Mesendoderm (in vitro differentiated cells): ENCODE measurements around the gene BTBD10.

Source experiments
- DNase-seq: peaks from one replicate; pipeline ENCODE4 v3.0.0; 2013
- H2AK5ac ChIP-seq: 2 replicates; pipeline ENCODE4 v1.6.1; 2013; ENCODE audit warnings: low read length, inconsistent platforms
- H2BK120ac ChIP-seq: 2 replicates; pipeline ENCODE4 v1.6.1; 2013; ENCODE audit warnings: low read depth, mild to moderate bottlenecking, low read length, moderate library complexity, mixed read lengths
- H2BK15ac ChIP-seq: replicated peaks from 2 replicates; pipeline ENCODE4 v1.6.1; 2013; ENCODE audit warnings: low read depth, mild to moderate bottlenecking, moderate library complexity
- H2BK5ac ChIP-seq: 2 replicates; pipeline ENCODE4 v1.6.1; 2013; ENCODE audit warnings: low read length, inconsistent platforms
- H3K18ac ChIP-seq: 2 replicates; pipeline ENCODE4 v1.6.1; 2013; ENCODE audit warnings: mild to moderate bottlenecking, low read length, mixed read lengths
- H3K23ac ChIP-seq: one replicate; pipeline ENCODE4 v1.6.1; 2013; ENCODE audit warnings: low read length
- H3K27ac ChIP-seq: 2 replicates; pipeline ENCODE4 v1.5.1; 2013; ENCODE audit warnings: low read depth, mild to moderate bottlenecking, inconsistent platforms, low read length, moderate library complexity
- H3K27me3 ChIP-seq: 2 replicates; pipeline ENCODE4 v1.6.1; 2013; ENCODE audit warnings: low read length, control low read depth, mild to moderate bottlenecking, inconsistent platforms; ENCODE audit not compliant: insufficient read depth, poor library complexity
- H3K36me3 ChIP-seq: 2 replicates; pipeline ENCODE4 v1.6.1; 2013; ENCODE audit warnings: low read length, inconsistent platforms; ENCODE audit not compliant: control insufficient read depth, insufficient read depth
- H3K4ac ChIP-seq: one replicate; pipeline ENCODE4 v1.6.1; 2013; ENCODE audit warnings: low read depth, mild to moderate bottlenecking, low read length, moderate library complexity
- H3K4me1 ChIP-seq: 2 replicates; pipeline ENCODE4 v1.6.1; 2013; ENCODE audit warnings: low read depth, low read length, inconsistent platforms; ENCODE audit not compliant: control insufficient read depth
- H3K4me2 ChIP-seq: 2 replicates; pipeline ENCODE4 v1.6.1; 2013; ENCODE audit warnings: low read length
- H3K4me3 ChIP-seq: 2 replicates; pipeline ENCODE4 v1.5.1; 2013; ENCODE audit warnings: mild to moderate bottlenecking, low read length
- H3K56ac ChIP-seq: one replicate; pipeline ENCODE4 v1.6.1; 2013; ENCODE audit warnings: low read length
- H3K79me1 ChIP-seq: 2 replicates; pipeline ENCODE4 v1.6.1; 2013; ENCODE audit warnings: low read length, inconsistent platforms
- H3K79me2 ChIP-seq: 2 replicates; pipeline ENCODE4 v1.6.1; 2013; ENCODE audit warnings: mild to moderate bottlenecking, low read length; ENCODE audit not compliant: control insufficient read depth, insufficient read depth
- H3K9ac ChIP-seq: 2 replicates; pipeline ENCODE4 v1.6.1; 2013; ENCODE audit warnings: low read length, inconsistent platforms
- H4K5ac ChIP-seq: one replicate; pipeline ENCODE4 v1.6.1; 2013; ENCODE audit warnings: low read length
- H4K8ac ChIP-seq: one replicate; pipeline ENCODE4 v1.6.1; 2013; ENCODE audit warnings: low read depth, mild to moderate bottlenecking, control low read depth, low read length, moderate library complexity
- WGBS: extraction: QIAGEN DNeasy Blood & Tissue Kit; methylation state at CpG from one replicate; pipeline ENCODE4 v1.1.7; 2013; ENCODE audit warnings: low lambda C conversion rate, missing lambda C conversion rate; ENCODE audit not compliant: insufficient coverage; ENCODE audit errors: extremely low coverage; 5-methylcytosine and 5-hydroxymethylcytosine counted together

Gene BTBD10

DNA sequence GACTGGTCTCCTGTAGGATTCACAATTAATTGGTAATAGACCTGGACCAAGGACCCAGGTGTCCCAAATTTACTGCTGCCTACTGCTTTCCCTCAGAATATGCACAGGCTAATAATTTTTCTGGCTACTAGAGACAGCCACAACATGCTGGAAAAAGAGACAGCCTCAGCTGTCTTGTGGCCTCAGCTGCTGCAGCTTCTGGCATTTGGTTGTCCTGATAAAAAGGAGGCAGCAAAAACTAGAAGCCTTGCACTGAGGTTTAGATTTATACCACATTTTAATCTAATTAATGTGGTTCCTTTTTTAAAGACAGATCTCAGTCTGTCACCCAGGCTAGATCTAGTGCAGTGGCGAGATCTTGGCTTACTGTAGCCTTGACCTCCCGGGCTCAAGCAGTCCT, 89.8 kb downstream of the BTBD10 start:
- H3K4me2 ChIP-seq, result no peak overlapping the region
- H3K4me3 ChIP-seq, result no peak overlapping the region
- H3K79me2 ChIP-seq, result no peaks in the 10 kb centered on the region
- H3K56ac ChIP-seq, result no peak overlapping the region
- no peaks in the 10 kb centered on the region for H3K79me1 ChIP-seq
- no peak overlapping the region for H2BK5ac ChIP-seq
- H2BK15ac ChIP-seq, result no peak overlapping the region
- H2BK120ac ChIP-seq, result no peak overlapping the region
- H3K9ac ChIP-seq, result no peak overlapping the region
- H4K8ac ChIP-seq, result no peak overlapping the region
- no peaks in the 10 kb centered on the region for H3K4me1 ChIP-seq
- H3K27me3 ChIP-seq, result no peaks in the 10 kb centered on the region
- H3K27ac ChIP-seq, result no peak overlapping the region
- no peak overlapping the region for H3K18ac ChIP-seq
- H3K4ac ChIP-seq, result no peak overlapping the region
- WGBS, result no CpG with 5 or more reads among the region's 2 CpGs
- H3K36me3 ChIP-seq, result no peaks in the 10 kb centered on the region
- H4K5ac ChIP-seq, result no peak overlapping the region
- H3K23ac ChIP-seq, result no peak overlapping the region
- no peak overlapping the region for H2AK5ac ChIP-seq
- DNase-seq, result no peak

DNA sequence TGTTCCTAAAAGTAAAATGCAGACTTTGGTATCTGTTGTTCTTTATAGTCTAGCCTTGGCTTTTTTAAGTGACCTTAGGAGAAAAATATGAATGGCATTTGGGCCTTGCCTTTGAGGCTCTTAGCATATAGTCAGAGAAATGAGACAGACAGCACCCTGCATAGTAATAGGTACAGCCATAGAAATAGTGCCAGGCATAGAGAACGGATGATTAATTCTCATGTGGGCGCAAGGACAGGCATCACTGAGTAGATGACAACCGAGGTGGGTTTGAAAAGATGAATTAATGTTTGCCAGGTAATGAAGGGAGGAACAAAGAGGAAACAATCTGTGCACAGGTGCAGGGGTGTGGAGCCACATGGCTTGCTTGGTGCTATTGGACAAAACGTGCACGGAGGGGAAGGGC, 95.0 kb downstream of the BTBD10 start:
- Histone ChIP-seq H3K4me1 (no peaks in the 10 kb centered on the region), H2AK5ac (no peak overlapping the region), H3K27ac (no peak overlapping the region), H3K9ac (no peak overlapping the region), H4K8ac (no peak overlapping the region), H3K79me2 (no peaks in the 10 kb centered on the region), H2BK120ac (no peak overlapping the region), H3K79me1 (no peaks in the 10 kb centered on the region), H2BK15ac (no peak overlapping the region), H3K18ac (no peak overlapping the region), H4K5ac (no peak overlapping the region), H3K23ac (no peak overlapping the region), H3K4me3 (no peak overlapping the region), H3K4ac (no peak overlapping the region), H3K36me3 (no peaks in the 10 kb centered on the region), H2BK5ac (no peak overlapping the region), H3K27me3 (no peaks in the 10 kb centered on the region), H3K4me2 (no peak overlapping the region), H3K56ac (no peak overlapping the region)
- DNase-seq, result no peak
- WGBS, result no CpG with 5 or more reads among the region's 5 CpGs

DNA sequence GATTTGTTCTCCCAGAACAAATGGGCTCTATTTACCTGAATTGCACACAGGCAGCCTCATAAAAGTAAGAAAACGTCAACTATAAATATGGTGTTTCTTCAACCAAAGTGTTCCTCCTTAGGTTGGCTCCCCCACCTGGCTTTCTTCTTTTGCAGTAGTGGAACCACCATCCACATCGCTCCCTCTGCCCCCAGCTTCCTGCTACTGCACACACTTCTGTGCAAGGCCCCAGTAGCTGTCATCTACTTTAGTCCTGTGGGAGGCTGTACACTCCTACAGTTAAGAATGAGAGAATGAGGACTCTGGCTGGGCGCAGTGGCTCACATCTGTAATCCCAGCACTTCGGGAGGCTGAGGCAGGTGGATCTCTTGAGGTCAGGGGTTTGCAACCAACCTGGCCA, 95.9 kb downstream of the BTBD10 start:
- Histone ChIP-seq H2AK5ac (no peak overlapping the region), H3K9ac (no peak overlapping the region), H4K8ac (no peak overlapping the region), H3K27me3 (no peaks in the 10 kb centered on the region), H4K5ac (no peak overlapping the region), H3K56ac (no peak overlapping the region), H3K4me3 (no peak overlapping the region), H3K4me1 (no peaks in the 10 kb centered on the region), H3K18ac (no peak overlapping the region), H3K4ac (no peak overlapping the region), H2BK5ac (no peak overlapping the region), H3K79me2 (no peaks in the 10 kb centered on the region), H3K36me3 (no peaks in the 10 kb centered on the region), H2BK15ac (no peak overlapping the region), H3K23ac (no peak overlapping the region), H2BK120ac (no peak overlapping the region), H3K4me2 (no peak overlapping the region), H3K27ac (no peak overlapping the region), H3K79me1 (no peaks in the 10 kb centered on the region)
- no peak for DNase-seq
- no CpG with 5 or more reads among the region's 4 CpGs for WGBS

DNA sequence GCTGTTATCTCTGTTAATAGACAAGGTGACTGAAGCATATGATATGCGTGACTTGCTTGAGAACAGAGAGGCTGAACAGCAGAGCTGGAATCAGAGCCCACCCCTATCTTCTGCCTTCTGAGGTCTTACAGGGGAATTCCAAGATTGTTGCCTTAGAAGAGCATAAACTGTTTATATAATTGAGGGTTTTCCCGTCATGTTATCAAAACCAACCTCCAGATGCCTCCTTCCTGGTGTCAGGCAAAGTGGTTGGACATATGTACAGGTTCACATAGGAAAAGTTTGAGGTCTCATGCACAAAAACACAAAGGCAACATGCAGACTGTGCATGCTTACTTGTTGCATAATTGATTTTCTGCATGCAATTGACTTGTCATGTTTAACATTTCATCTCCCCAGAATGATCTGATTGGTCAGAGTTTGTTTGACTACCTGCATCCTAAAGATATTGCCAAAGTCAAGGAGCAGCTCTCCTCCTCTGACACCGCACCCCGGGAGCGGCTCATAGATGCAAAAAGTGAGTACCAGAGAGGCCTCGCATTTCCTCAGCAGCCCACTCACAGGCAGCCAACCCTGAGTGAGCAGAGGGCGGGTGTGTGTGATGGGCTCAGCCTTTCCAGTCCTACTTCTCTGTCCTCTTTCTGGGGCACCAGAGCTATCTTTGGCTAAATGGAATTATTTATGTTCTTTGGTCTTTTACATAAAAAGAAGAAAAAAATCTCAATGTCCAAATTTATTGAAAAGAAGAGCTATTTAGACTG, 96.6 kb downstream of the BTBD10 start:
- no peak overlapping the region for H4K8ac ChIP-seq
- H3K36me3 ChIP-seq, result no peaks in the 10 kb centered on the region
- DNase-seq, result no peak
- no peak overlapping the region for H2AK5ac ChIP-seq
- no CpG with 5 or more reads among the region's 7 CpGs for WGBS
- H3K79me1 ChIP-seq, result no peaks in the 10 kb centered on the region
- no peak overlapping the region for H4K5ac ChIP-seq
- H3K23ac ChIP-seq, result no peak overlapping the region
- no peak overlapping the region for H2BK15ac ChIP-seq
- no peak overlapping the region for H3K4me2 ChIP-seq
- H3K9ac ChIP-seq, result no peak overlapping the region
- no peaks in the 10 kb centered on the region for H3K79me2 ChIP-seq
- H3K27ac ChIP-seq, result no peak overlapping the region
- no peak overlapping the region for H3K56ac ChIP-seq
- no peak overlapping the region for H3K4me3 ChIP-seq
- H3K4ac ChIP-seq, result no peak overlapping the region
- H2BK5ac ChIP-seq, result no peak overlapping the region
- no peaks in the 10 kb centered on the region for H3K27me3 ChIP-seq
- H3K18ac ChIP-seq, result no peak overlapping the region
- H2BK120ac ChIP-seq, result no peak overlapping the region
- no peaks in the 10 kb centered on the region for H3K4me1 ChIP-seq

DNA sequence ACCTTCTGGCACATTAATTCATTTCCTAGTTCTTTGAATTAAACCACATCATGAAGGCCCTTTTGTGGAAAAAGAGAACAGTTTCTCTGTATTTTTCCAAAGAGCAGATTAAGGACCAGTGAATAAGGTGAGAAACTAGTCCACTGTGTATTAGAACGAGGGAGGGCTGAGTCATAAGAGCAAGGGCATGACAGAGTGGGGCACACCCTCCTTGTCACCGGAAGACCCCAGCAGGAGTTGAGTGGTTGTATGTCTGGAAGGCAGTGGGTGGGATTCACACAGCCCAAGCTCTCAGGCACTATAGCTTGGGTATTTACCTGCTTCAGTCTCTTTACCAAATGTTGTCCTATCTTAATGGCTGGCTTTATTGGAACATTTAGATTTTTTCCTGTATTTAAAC, 98.6 kb downstream of the BTBD10 start:
- Histone ChIP-seq H3K79me2 (no peaks in the 10 kb centered on the region), H3K4me2 (no peak overlapping the region), H3K9ac (no peak overlapping the region), H4K5ac (no peak overlapping the region), H2BK15ac (no peak overlapping the region), H3K18ac (no peak overlapping the region), H3K23ac (no peak overlapping the region), H3K4me1 (no peaks in the 10 kb centered on the region), H2BK120ac (no peak overlapping the region), H2BK5ac (no peak overlapping the region), H3K4ac (no peak overlapping the region), H4K8ac (no peak overlapping the region), H3K36me3 (no peaks in the 10 kb centered on the region), H3K4me3 (no peak overlapping the region), H3K79me1 (no peaks in the 10 kb centered on the region), H3K56ac (no peak overlapping the region), H3K27me3 (no peaks in the 10 kb centered on the region), H2AK5ac (no peak overlapping the region), H3K27ac (no peak overlapping the region)
- WGBS, result no CpG with 5 or more reads among the region's 2 CpGs
- peak; percentile 55 for DNase-seq

DNA sequence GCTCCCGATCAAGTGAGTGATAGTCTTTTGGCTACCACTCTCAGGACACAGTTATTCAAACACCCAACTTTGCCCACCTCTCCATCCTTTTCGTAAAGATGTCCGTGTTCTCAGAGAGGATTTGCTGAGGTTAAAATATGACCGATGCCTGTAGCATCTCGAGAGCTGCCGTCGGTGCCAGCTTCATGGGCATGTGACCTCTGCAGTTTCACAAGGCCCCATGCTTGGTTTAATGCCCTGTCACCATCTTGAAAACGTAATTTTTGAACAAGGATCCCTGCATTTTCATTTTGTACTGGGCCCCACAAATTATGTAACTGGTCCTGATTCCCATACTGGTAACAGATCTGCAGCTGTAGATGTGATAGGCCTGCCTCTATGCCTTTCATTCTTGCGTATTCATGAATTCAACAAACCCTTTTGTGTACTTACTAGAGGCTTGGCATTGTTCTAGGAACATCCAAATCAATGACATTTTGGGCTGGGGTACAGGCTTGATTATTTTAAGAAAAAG, 100.4 kb downstream of the BTBD10 start:
- no peak overlapping the region for H3K23ac ChIP-seq
- no peaks in the 10 kb centered on the region for H3K4me1 ChIP-seq
- no peaks in the 10 kb centered on the region for H3K27me3 ChIP-seq
- H3K4me3 ChIP-seq, result no peak overlapping the region
- no peak overlapping the region for H2BK5ac ChIP-seq
- no peak for DNase-seq
- no peak overlapping the region for H2BK120ac ChIP-seq
- no peaks in the 10 kb centered on the region for H3K79me1 ChIP-seq
- no peak overlapping the region for H2AK5ac ChIP-seq
- H3K9ac ChIP-seq, result no peak overlapping the region
- H4K8ac ChIP-seq, result no peak overlapping the region
- no peak overlapping the region for H3K4ac ChIP-seq
- no peaks in the 10 kb centered on the region for H3K79me2 ChIP-seq
- no peak overlapping the region for H4K5ac ChIP-seq
- WGBS, result no CpG with 5 or more reads among the region's 9 CpGs
- no peak overlapping the region for H3K4me2 ChIP-seq
- no peak overlapping the region for H2BK15ac ChIP-seq
- H3K36me3 ChIP-seq, result no peaks in the 10 kb centered on the region
- H3K56ac ChIP-seq, result no peak overlapping the region
- no peak overlapping the region for H3K18ac ChIP-seq
- no peak overlapping the region for H3K27ac ChIP-seq
